HG03135 (cell line): Measurements from ENCODE around the gene SURF1.
"Not testable (repeated sequence)": the region's sequence is repeated elsewhere in the genome, so short reads cannot be mapped to it uniquely, and the experiment has no call there.

Experiments used
- ATAC-seq: cut with Tn5 transposase; IDR thresholded peaks from one replicate; pipeline ENCODE4 v1.9.1; 2021; ENCODE audit warnings: mild to moderate bottlenecking, moderate library complexity; ENCODE audit not compliant: unreplicated experiment

The SURF1 gene

GRCh38 chr9:133327834-133328484 is 28.3 kb downstream of the SURF1 start:
- ATAC-seq = no peak

DNA sequence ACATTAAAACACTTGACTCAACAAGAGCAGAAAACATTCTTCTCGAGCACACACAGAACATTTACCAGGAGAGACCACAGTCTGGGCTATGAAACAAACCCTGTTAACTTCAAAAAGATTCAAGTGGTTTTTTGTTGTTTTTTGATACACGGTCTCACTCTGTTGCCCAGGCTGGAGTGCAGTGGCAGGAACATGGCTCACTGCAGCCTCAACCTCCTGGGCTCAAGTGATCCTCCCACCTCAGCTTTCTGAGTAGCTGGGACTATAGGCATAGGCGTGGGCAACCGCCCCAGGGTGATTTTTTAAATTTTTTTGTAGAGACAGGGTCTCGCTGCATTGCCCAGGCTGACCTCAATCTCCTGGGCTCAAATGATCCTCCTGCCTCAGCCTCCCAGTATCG is 29.3 kb downstream of the SURF1 start:
- not testable (repeated sequence) for ATAC-seq

DNA sequence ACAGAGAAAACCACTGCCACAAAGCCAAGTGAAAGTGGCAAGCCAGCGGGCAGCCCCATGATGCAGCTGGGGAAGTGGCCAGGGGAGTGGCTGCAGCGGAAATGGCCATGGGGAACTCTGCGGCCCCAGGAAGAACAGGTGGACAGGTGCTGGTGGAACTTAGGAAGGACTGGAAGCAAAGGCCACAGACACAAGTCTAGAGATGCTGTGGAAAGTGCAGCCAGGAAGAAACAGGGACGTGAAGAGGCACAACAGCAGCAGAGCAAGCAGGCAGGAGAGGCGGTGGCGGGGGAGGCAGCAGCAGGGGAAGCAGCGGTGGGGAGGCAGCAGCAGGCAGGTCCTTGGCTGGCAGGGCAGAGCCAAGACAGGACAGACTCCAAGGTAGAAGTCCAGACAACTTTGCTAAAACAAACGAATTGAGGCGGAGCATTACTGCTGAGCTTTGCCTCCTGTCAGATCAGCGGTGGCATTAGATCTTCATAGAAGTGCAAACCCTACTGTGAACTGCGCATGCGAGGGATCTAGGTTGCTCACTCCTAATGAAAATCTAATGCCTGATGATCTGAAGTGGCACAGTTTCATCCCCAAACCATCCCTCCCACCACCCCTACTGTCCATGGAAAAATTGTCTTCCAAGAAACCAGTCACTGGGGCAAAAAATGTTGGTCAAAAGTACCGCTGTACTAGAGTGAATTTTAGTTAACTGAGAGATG is 32.1 kb downstream of the SURF1 start:
- ATAC-seq = no peak

GRCh38 chr9:133323211-133323610 is 33.1 kb downstream of the SURF1 start:
- ATAC-seq = no peak

DNA sequence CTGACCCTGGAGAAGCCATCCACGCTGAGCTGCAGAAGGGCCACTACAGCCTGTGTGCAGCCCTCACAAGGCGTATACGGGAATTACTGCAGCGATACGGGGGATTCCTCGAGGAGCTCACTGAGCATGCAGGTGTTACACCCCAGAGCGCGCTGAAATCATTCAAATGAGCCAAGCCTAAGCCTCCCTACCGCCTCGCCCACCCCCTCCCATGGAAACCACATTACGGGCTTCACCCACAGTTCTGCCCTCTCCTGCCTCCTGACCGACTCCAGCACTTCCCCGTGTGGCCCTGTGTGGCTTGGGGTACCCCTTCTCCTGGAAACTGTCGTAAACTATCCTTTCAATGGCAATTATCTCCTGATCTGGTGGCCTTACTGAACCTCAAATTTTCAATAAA is 33.6 kb downstream of the SURF1 start:
- no peak for ATAC-seq

GRCh38 chr9:133321411-133321935 is 34.8 kb downstream of the SURF1 start:
- ATAC-seq = no peak

DNA sequence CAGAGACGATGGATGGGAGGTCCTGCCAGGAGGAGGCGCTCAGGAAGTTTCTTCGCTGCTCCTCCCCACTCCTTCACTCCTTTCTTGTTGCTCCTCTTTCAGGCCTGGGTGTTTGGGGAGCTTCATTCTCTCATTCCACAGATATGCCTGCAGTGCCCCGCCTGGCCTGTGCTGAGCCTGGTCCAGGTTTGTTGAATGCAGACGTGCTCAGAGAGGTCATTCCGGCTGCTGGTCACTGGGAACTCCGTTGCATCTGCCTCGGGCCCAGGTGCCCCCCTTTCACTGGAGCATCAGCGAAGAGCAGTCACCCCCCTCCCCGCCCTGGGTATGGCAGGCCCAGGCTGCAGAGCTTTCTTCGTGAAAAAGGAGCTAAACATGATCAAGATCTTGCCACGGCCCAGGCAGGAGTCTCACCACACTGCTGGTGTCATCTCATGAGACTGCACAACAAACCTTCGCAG is 35.8 kb downstream of the SURF1 start:
- no peak for ATAC-seq

- not testable (repeated sequence) for ATAC-seq
These were observed 38.7 kb downstream of the SURF1 start for GRCh38 chr9:133317551-133317950.

- no peak for ATAC-seq
These were observed 40.3 kb downstream of the SURF1 start for GRCh38 chr9:133315997-133316396.

GRCh38 chr9:133309608-133310007 is 46.7 kb downstream of the SURF1 start:
- no peak for ATAC-seq

- no peak for ATAC-seq
These were observed 49.0 kb downstream of the SURF1 start for GRCh38 chr9:133307301-133307700.

DNA sequence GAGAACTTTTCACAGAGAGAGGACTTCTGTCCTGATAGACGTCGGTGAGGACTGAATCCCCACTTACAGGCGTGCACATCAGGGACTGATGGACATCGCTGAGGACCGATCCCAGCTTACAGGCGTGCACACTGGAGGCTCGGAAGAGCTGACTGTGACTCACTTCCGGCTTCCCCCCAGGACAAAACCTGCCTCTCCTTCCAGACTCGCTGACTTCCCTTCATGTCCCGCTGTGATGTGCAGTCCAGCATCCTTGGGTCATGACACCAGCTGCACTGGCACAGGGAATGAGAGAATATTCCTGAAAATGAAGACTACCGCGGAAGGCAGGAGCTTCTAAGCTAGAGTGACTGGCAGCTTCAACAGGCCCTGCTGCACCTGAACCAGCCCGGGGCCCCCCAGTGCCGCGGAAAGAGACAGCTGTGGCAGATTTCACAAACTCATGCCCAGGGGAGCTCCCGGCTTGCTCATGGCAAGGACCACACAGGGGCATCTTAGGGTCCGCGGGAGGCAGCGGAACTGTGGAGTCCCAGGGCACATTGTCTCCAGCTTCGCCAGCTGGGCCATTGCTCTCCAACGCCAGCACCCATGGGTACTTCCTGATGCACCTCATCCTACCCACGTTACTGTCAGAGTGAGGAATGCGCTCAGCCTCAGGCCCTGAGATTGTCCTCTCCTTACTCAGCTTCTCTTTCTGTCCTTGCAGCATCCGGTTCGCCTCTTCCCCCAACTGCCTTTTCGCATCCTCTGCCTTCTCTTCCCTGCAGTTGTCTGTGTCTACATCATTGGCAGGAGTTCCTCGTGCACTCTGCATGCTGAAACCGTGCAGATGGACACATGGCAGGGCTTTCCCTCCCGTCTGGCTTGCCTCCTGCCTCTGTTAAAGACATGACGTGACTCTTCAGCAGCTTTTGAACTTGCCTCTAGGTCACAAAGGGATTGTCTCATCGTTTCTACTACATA is 49.8 kb downstream of the SURF1 start:
- no peak for ATAC-seq

- no peak for ATAC-seq
These were observed 50.6 kb downstream of the SURF1 start for GRCh38 chr9:133305731-133306130.

GRCh38 chr9:133304477-133305377 is 51.6 kb downstream of the SURF1 start:
- no peak for ATAC-seq

GRCh38 chr9:133304158-133304470 is 52.2 kb downstream of the SURF1 start:
- no peak for ATAC-seq

DNA sequence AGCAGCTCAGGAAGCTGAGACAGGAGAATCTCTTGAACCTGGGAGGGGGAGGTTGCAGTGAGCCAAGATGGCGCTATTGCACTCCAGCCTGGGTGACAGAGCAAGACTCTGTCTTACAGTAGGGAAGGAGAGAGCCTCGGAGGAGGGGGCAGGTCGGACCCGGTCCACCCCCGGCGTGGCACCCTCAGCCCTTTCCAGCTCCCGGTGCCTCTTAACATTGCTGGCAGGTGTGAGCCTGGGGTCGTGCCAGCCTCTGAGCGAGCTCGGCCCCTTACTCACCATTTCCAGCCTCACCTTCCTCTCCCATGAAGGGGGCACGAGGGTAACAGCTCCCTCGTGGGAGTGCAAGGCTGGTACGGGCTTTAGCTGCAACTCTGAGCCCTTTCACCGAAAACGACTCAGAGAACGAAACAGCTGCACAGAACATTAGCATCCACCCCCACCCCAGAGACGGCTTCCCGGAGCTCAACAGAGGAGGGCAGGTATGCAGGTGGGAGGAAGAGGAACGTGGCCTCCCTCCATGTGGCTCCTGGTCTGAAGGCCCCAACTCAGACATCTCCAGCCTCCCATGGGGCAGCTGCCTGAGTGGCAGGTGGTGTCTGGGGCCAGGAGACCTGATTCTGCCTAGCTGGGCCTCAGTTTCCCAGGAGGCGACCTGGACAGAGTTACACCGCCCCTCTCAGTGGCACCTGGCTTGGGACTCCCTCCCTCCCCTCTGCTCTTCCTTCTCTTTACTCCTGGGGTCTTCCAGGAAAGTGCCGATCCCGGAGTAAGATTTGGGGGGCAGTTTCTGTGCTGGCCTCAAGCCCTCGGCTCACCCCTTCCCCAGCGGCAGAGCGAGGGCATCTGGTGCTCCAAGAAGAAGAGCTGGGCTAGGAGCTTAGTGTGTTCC is 52.8 kb downstream of the SURF1 start:
- no peak for ATAC-seq
